ENCODE results near the gene HAND2. TPM values are rescaled to one million over a fixed set of nuclear protein-coding genes. Genes with fewer than 3 reads are reported as not detected.

HAND2 gene
- total RNA-seq, 4 donors from 2014 or later, result 0.66 to 2.4 (median 0.89) TPM

DNA sequence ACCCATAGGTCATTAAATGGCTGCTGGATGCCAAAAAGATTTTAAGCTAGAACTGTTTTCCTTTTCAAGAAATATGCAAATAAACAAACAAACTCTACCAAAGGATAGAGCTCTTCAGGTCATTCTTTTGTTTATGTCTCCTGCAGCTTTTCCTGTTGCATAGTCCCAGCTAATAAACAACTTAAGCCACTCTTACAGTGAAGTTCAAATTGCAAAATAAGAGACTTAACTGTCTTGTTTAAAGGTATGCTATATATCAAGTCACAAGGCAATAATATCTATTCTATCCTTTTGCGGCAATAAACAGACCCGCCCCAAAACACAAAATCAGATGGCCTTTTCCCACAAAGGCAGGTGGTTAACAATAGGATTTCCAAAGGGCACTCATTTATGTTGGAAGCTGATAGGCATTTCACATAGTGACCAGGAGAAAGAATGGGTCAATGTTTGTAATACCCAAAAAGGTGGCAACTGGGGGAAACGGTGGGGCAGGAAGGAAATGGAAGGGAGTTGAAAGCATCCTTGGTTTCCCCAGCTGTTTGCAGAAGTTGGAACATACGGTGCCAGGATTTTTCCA is 15.3 kb downstream of the HAND2 start:
- no peak overlapping the region for H3K27ac ChIP-seq
- no peaks in the 10 kb centered on the region for H3K36me3 ChIP-seq
- no peaks in the 10 kb centered on the region for H3K9me3 ChIP-seq
- H3K27me3 ChIP-seq, result peaks cover 75 to 89% (median 79%) of the 10 kb centered on the region in 3 donors
- H3K4me3 ChIP-seq, result no peak overlapping the region
- intact Hi-C loops (cut with DNase I; ENCODE audit: low total_unique reads) (no loop called here), in situ Hi-C loops (cut with MboI; ENCODE audit: low sequenced_read_pairs in 4 of 4) (loop anchor here in 2 of 4 donors (25.0 kb wide), 2 partner anchors 298 to 623 kb away; no protein-coding TSS in a partner anchor)
- TF ChIP-seq CTCF (IDR thresholded peaks at IDR 0.05 in 4 of 5, conservative IDR thresholded peaks at IDR 0.05 in 1 of 5) (no peak), POLR2A (IDR thresholded peaks at IDR 0.05) (no peak)
- no peaks in the 10 kb centered on the region for H3K4me1 ChIP-seq
- no peak for ATAC-seq
- DNase-seq, result no peak

DNA sequence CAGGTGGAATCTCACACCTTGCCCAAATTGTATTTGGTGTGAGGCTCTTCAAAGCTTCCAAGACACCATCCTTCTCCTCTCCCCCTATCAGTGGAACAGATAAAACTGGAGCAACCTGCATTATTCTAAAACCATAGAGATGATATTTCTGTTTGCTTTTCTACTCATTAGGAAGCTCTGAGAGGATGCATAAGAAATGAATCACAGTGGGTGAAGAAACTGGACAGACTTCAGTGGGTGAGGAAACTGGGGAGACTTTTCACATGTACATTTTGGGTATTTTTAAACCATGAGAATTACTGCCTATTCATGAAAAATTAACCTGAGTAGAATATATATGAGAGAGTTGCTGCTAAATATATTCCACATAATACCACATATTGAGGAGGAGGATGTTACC is 16.4 kb downstream of the HAND2 start:
- TF ChIP-seq POLR2A (IDR thresholded peaks at IDR 0.05) (no peak), CTCF (IDR thresholded peaks at IDR 0.05 in 4 of 5, conservative IDR thresholded peaks at IDR 0.05 in 1 of 5) (no peak)
- Histone ChIP-seq H3K36me3 (no peaks in the 10 kb centered on the region), H3K9me3 (no peaks in the 10 kb centered on the region), H3K4me3 (no peak overlapping the region), H3K27me3 (peaks cover 76 to 89% (median 79%) of the 10 kb centered on the region in 3 donors), H3K27ac (no peak overlapping the region), H3K4me1 (no peaks in the 10 kb centered on the region)
- in situ Hi-C loops (cut with MboI; ENCODE audit: low sequenced_read_pairs in 4 of 4) (loop anchor here in 2 of 4 donors (25.0 kb wide), 2 partner anchors 299 to 624 kb away; no protein-coding TSS in a partner anchor), intact Hi-C loops (cut with DNase I; ENCODE audit: low total_unique reads) (no loop called here)
- ATAC-seq (no peak), DNase-seq (no peak)

DNA sequence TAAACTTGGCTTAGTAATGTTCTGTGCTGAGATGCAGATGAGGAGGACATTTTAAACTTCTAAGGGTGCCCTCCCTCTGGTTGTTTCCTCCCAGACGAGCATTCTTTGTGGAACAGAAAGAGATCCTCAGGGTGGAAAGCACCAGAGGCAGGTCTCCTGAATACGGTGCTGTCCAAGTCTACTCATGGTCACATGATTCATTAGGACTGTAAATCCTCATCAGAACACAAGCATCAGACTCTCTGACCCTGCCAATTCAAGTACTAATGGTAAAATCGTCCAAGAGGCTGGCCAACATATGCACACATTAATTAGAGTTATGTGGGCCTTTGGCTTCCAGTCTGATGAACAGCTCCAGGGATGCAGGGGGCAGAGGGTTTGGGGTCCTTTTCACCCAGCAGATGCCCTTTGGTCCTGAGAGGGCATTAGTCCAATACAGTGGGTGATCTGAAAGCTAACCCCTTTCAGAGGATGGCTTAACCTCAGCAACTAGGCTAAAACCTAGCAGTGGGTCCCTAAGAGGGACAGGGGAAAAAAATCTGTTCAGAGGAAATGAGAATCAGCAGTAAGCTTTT is 18.2 kb downstream of the HAND2 start:
- peaks cover 72 to 85% (median 78%) of the 10 kb centered on the region in 3 donors for H3K27me3 ChIP-seq
- intact Hi-C loops (cut with DNase I; ENCODE audit: low total_unique reads) (no loop called here), in situ Hi-C loops (cut with MboI; ENCODE audit: low sequenced_read_pairs in 4 of 4) (loop anchor here in 2 of 4 donors (25.0 kb wide), 2 partner anchors 300 to 625 kb away; no protein-coding TSS in a partner anchor)
- no peak for TF ChIP-seq POLR2A (IDR thresholded peaks at IDR 0.05)
- no peak overlapping the region for H3K4me3 ChIP-seq
- H3K9me3 ChIP-seq, result no peaks in the 10 kb centered on the region
- ATAC-seq (no peak), DNase-seq (no peak)
- no peaks in the 10 kb centered on the region for H3K36me3 ChIP-seq
- no peaks in the 10 kb centered on the region for H3K4me1 ChIP-seq
- H3K27ac ChIP-seq, result no peak overlapping the region

DNA sequence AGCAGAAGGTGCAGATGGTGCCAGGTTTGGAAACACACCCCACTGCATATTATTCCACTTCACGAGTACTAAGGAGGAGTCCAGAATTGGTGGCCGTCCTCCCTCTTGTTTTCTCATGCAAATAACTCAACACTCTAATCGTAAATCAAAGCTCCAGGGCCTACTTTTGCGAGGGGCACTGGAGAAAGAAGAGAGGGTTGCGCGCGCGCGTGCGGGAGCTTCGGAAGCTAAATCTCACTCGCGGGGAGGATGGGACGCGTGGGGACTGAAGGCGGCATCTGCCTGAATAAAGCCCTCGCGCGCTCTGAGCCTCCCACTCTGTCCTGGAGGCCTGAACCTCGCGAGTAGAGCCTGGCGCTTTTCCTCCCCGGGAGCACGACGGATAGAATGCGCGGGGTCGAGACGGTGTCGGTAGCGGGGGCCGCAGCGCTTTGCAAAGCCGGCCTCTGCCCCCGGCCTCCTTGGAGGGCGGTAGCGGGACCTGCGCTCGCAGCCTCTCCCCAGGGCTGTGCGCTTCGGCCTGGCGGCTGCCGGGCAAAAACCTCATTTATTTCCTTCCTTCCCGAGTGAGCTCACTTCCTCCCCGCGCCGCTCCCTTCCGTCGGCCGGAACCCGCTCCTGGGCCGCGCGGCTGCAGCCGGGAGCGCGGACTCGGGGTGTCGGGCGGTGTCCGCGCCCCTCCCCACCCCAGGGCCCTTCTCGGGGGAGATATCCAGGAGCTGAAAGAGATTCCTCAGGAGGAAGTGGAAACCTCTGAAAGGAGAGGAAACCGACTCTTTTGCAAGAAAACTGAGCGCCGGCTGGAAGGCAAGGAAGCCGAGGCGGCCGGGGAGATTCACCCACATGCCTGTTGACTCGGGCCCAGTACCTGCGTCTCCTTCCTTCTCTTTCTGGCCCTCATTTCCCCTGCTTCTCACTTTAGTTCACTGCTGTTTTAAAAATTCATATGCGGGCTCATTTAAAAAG is 20.7 kb downstream of the HAND2 start:
- intact Hi-C loops (cut with DNase I; ENCODE audit: low total_unique reads) (loop anchor here (5.0 kb wide), 1 partner anchor 648 kb away; no protein-coding TSS in a partner anchor), in situ Hi-C loops (cut with MboI; ENCODE audit: low sequenced_read_pairs in 4 of 4) (loop anchor here in 2 of 4 donors (25.0 kb wide), 2 partner anchors 303 to 628 kb away; no protein-coding TSS in a partner anchor)
- DNase-seq (no peak), ATAC-seq (peak in 1 of 2 donors; percentile 60)
- Histone ChIP-seq H3K4me1 (no peaks in the 10 kb centered on the region), H3K4me3 (peak overlapping the region; percentile 23 to 54 (median 46)), H3K36me3 (no peaks in the 10 kb centered on the region), H3K27me3 (peaks cover 63 to 68% (median 67%) of the 10 kb centered on the region in 3 donors), H3K9me3 (no peaks in the 10 kb centered on the region), H3K27ac (peak overlapping the region in 2 of 4 donors; percentile 5 to 54)
- TF ChIP-seq CTCF (IDR thresholded peaks at IDR 0.05 in 4 of 5, conservative IDR thresholded peaks at IDR 0.05 in 1 of 5) (no peak), POLR2A (IDR thresholded peaks at IDR 0.05) (no peak)

All from gastrocnemius medialis (tissue), 4 donors.